Tibial nerve (tissue), 3 donors: ENCODE results near the gene SLC16A12.
A peak's percentile ranks its signal among the peaks of the same experiment; 100 is the strongest.

Source experiments
- POLR2A ChIP-seq, 2 donors: fragments of 450-650 bp; IDR thresholded peaks; one replicate each; pipeline ENCODE4 v1.6.1; 2017; ENCODE audit warnings: antibody characterized with exemption in 2 of 2, mild to moderate bottlenecking in 2 of 2, moderate library complexity in 2 of 2
- TF ChIP-seq, protein P1 (sequence below), 5 experiments: fragments of 200-600 bp in 3 of 5; fragments of 450-650 bp in 2 of 5; sonication (generic) in 3 of 5; IDR thresholded peaks; one replicate each; pipeline ENCODE4 v1.5.1; 2016 to 2019; ENCODE audit warnings: antibody characterized with exemption in 5 of 5, mild to moderate bottlenecking in 3 of 5, moderate library complexity in 2 of 5

DNA sequence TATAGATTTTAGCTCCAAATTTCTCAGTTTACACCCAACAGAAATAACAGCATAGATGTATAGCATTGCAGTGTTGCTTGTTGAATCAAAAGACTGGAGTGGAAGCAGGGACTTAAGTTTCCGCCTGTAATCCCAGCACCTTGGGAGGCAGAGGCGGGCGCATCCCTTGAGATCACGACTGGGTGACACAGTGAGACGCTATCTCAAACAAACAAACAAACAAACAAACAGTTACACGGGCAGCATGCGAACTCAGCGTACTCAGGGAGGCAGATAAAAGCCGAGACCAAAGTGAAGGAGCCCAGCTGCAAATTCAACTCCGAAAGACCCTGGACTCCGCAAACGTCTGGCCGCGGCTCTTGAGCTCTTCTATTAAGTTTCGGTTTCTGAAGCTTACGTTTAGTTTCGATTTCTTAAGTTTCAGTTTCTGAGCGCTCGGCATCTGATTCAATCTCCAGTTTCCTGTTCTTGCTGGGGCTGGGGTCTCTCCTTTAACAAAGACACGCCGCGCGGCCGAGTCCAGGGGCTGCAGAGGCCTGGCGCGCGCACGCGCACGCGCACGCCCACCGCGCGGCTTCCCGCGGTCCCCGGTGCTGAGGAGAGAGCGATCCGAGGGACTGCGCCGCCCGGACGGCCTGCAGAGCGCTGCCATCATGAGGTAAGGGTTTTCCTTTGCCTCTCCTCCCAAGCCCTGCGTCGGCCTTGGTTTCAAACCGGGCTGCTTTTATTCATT, 121.1 kb downstream of the SLC16A12 start, which contains the start of gene IFIT5:
- peak; percentile 52 to 69 for TF ChIP-seq POLR2A (IDR thresholded peaks at IDR 0.05)
- TF ChIP-seq, protein P1, sequence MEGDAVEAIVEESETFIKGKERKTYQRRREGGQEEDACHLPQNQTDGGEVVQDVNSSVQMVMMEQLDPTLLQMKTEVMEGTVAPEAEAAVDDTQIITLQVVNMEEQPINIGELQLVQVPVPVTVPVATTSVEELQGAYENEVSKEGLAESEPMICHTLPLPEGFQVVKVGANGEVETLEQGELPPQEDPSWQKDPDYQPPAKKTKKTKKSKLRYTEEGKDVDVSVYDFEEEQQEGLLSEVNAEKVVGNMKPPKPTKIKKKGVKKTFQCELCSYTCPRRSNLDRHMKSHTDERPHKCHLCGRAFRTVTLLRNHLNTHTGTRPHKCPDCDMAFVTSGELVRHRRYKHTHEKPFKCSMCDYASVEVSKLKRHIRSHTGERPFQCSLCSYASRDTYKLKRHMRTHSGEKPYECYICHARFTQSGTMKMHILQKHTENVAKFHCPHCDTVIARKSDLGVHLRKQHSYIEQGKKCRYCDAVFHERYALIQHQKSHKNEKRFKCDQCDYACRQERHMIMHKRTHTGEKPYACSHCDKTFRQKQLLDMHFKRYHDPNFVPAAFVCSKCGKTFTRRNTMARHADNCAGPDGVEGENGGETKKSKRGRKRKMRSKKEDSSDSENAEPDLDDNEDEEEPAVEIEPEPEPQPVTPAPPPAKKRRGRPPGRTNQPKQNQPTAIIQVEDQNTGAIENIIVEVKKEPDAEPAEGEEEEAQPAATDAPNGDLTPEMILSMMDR (IDR thresholded peaks at IDR 0.05) = no peak
